HL-60 (cell line): Measurements from ENCODE around the gene GPD1.

Experiments
- GABPA ChIP-seq: IDR thresholded peaks from 2 replicates; pipeline ENCODE4 v1.6.1; 2012; ENCODE audit warnings: low read depth
- POLR2AphosphoS5 ChIP-seq: IDR thresholded peaks from 2 replicates; pipeline ENCODE4 v1.6.1; 2012; ENCODE audit warnings: low read depth
- TF ChIP-seq, protein P1 (sequence below): IDR thresholded peaks from one replicate; pipeline ENCODE4 v1.5.1; 2011; ENCODE audit warnings: low read length, control low read depth, inconsistent platforms; ENCODE audit not compliant: insufficient read depth
- TF ChIP-seq, protein P2 (sequence below): IDR thresholded peaks from 2 replicates; pipeline ENCODE4 v1.6.1; 2012; ENCODE audit warnings: low read depth; ENCODE audit not compliant: insufficient replicate concordance

DNA sequence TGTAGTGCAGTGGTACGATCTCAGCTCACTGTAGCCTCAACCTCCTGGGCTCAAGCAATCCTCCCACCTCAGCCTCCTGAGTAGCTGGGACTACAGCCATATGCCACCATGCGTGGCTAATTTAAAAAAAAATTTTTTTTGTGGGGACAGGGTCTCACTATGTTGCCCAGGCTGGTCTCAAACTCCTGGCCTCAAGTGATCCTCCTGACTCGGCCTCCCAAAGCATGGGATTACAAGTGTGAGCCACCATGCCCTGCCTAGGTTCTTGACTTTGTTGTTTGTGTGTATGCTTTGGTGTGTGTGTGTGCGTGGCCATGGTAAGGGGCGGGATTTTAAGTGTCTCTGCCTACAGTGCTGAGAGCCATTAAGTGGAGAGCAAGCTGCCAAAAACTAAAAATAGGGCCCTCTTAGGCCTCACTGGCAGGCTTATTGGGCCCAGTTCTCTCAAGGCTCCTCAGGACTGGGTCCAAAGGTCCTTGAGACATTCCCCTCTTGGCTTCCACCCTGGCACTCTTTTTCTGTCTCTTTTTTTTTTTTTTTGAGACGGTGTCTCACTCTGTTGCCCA is 13.3 kb downstream of the GPD1 start:
- TF ChIP-seq, protein P1, sequence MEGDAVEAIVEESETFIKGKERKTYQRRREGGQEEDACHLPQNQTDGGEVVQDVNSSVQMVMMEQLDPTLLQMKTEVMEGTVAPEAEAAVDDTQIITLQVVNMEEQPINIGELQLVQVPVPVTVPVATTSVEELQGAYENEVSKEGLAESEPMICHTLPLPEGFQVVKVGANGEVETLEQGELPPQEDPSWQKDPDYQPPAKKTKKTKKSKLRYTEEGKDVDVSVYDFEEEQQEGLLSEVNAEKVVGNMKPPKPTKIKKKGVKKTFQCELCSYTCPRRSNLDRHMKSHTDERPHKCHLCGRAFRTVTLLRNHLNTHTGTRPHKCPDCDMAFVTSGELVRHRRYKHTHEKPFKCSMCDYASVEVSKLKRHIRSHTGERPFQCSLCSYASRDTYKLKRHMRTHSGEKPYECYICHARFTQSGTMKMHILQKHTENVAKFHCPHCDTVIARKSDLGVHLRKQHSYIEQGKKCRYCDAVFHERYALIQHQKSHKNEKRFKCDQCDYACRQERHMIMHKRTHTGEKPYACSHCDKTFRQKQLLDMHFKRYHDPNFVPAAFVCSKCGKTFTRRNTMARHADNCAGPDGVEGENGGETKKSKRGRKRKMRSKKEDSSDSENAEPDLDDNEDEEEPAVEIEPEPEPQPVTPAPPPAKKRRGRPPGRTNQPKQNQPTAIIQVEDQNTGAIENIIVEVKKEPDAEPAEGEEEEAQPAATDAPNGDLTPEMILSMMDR: no peak
- TF ChIP-seq POLR2AphosphoS5 (no peak), GABPA (no peak)
- TF ChIP-seq, protein P2, sequence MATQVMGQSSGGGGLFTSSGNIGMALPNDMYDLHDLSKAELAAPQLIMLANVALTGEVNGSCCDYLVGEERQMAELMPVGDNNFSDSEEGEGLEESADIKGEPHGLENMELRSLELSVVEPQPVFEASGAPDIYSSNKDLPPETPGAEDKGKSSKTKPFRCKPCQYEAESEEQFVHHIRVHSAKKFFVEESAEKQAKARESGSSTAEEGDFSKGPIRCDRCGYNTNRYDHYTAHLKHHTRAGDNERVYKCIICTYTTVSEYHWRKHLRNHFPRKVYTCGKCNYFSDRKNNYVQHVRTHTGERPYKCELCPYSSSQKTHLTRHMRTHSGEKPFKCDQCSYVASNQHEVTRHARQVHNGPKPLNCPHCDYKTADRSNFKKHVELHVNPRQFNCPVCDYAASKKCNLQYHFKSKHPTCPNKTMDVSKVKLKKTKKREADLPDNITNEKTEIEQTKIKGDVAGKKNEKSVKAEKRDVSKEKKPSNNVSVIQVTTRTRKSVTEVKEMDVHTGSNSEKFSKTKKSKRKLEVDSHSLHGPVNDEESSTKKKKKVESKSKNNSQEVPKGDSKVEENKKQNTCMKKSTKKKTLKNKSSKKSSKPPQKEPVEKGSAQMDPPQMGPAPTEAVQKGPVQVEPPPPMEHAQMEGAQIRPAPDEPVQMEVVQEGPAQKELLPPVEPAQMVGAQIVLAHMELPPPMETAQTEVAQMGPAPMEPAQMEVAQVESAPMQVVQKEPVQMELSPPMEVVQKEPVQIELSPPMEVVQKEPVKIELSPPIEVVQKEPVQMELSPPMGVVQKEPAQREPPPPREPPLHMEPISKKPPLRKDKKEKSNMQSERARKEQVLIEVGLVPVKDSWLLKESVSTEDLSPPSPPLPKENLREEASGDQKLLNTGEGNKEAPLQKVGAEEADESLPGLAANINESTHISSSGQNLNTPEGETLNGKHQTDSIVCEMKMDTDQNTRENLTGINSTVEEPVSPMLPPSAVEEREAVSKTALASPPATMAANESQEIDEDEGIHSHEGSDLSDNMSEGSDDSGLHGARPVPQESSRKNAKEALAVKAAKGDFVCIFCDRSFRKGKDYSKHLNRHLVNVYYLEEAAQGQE: no peak
